Inferior parietal cortex (tissue), 1 donor: ENCODE measurements around the gene SREK1IP1.
A peak's percentile ranks its signal among the peaks of the same experiment; 100 is the strongest.

Experiments
- DNase-seq: peaks from one replicate; pipeline ENCODE4 v3.0.0-alpha.2; 2016; ENCODE audit errors: extremely low spot score

SREK1IP1 gene

GRCh38 chr5:64768358-64769312 is at the start of gene SREK1IP1, which contains the start of gene CWC27:
Gene SREK1IP1, minus strand, starts transcription at chr5:64768691. Its CDS starts 174 bp downstream, at chr5:64768517.
Gene CWC27, plus strand, starts transcription at chr5:64768930. Its CDS starts 217 bp downstream, at chr5:64769147.
- DNase-seq = peak; percentile 97

- no peak for DNase-seq
Measured at GRCh38 chr5:64818245-64818644, 49.8 kb upstream of the SREK1IP1 start.

DNA sequence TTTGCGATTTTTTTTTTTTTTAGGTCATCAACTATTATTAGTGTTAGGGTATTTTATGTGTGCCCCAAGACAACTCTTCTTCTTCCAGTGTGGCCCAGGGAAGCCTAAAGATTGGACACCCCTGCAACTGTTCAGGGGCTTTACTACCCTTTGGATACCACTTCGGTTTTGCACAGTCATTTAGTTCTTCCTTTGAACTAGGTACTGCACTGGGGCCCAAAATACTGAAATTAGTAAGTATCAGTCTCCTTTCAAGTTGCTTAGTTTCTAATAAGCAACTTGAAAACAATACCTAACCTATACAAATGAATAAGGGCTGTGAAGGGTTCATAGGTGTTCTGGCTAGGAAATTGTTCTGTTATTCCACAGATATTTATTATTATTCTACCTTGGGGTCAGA is 45.6 kb upstream of the SREK1IP1 start:
- no peak for DNase-seq

GRCh38 chr5:64811050-64811640 is 42.7 kb upstream of the SREK1IP1 start:
- DNase-seq = peak; percentile 70

- DNase-seq = no peak
Measured at GRCh38 chr5:64807520-64807919, 39.0 kb upstream of the SREK1IP1 start.

DNA sequence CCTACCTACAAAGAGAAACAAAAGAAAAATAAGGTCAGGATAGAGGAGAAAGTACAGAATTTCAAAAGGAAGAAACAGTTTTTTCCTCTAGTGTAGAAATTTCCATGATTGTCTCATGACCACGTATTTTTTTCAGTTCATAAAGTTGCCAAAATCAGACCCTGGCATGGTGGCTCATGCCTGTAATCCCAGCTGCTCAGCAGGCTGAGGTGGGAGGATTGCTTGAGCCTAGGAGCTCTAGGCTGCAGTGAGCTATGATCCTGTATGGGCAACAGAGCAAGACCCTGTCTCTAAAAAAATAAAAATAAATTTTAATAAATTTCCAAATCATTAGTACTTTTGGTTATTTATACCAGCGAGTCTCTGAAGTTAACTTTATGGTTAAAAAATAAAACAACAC is 38.0 kb upstream of the SREK1IP1 start:
- no peak for DNase-seq

DNA sequence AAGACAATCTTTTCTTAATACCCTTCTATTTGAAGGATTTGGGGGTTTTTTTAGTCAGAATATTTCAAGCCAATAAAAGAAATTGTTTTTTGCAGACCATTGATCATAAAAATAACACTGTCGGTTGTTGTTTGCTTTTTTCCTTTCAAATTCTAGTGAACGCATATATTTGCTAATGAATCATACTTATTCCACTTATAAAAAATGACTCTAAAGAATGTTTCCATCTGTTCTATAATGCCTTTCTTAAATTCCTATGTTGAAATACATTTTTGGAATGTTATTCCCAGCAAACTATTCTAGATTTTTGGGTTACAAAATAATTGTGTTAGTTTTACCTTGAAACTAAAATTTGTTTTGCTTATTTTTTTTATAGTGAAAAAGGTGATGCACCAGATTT is 32.4 kb upstream of the SREK1IP1 start:
- no peak for DNase-seq

DNA sequence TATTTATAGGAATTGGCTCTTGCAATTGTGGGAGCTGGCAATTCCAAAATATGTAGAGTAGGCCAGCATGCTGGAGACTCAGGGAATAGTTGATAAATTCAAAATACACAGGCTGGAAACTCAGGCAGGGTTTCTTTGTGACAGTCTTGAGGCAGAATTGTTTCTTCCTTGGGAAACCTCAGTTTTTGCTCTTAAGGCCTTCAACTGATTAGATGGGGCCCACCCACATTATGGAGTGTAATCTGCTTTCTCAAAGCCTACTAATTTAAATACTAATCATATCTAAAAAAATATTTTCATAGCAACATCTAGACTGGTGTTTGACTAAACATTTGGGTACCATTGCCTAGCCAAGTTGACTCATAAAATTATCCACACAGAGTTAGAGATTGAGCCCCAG is 27.8 kb upstream of the SREK1IP1 start:
- no peak for DNase-seq

DNA sequence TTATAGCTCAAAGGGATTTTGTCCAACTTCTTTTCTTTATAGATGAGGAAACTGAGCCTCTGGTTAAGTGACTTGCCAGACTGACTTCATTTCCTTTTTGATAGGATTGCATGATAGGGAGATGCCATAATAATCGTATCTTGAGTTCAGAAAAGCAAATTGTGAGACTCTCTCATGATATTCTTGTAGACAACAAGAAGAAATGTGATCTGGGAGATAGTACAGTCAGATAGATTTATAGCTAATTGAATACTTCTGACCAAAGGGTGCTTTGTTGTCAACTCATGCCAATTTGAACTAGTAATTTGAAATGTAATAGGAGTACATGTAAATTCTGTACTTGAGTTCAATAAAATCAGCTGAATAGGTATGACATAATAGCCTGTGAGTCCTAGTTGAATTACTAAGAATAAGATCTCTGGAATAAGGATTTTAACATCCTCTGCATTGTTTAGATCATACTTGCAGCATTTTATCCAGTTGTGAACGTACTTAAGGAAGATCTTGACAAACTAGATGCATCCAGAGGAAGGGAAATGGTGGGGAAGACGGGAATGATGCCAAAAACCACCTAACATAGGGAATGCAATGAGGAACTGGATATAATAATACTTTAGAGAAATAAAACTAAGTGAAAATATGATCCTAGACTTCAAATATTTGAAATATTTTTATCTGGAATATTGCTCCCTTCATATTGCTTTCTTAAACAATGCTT is 25.7 kb upstream of the SREK1IP1 start:
- DNase-seq = no peak

GRCh38 chr5:64792469-64792868 is 24.0 kb upstream of the SREK1IP1 start:
- no peak for DNase-seq

DNA sequence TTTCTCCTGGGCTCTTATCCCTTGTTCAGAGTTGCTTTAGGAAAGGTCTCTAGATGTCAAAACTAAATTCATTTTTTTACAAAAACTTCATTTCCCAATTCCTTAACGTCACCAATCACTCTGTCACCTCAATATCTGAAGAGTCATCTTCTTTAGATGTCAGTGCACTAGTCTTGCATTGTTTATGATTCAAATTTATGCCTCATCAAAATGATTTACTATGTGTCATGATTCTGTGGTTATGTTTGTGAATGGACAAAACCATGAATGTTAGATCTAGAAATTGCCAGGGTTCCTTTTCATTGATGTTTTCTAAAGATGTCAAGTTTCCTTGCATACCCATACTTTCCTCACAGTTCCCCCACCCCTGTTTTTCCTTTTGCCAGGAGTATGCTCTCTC is 21.7 kb upstream of the SREK1IP1 start:
- DNase-seq = no peak

DNA sequence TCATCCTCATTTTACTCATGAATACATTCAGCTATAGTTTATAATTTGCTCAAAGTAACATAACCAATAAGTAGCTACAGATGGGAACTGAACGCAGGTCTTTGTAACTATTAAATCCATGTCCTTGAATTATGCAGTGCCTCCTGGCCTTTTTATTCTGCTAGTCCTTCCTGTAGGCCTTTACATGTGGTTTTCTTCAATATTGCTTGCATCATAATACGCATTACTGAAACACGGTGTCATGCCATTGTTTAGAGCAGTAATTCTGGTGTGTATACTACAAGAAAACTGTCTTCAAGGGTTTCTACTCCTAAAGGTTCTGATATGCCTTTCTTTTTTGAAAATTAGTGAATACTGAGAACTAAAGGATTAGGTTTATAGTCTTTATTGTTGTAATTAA is 21.0 kb upstream of the SREK1IP1 start:
- no peak for DNase-seq

- no peak for DNase-seq
Measured at GRCh38 chr5:64788156-64788555, 19.7 kb upstream of the SREK1IP1 start.

DNA sequence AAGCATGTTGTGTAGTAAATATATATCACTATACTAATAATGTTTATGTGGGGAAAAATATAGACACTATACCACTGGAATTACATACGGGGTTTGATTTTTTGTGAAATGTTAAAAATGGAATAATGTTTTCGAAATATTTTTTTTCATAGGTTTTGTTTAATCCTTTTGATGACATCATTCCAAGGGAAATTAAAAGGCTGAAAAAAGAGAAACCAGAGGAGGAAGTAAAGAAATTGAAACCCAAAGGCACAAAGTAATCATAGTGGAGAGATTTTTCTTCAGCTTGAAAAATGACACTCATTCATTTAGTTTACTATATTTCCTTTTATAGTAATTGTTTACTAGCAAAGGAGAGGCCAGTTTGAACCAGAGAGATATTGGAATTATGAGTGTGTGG is 17.9 kb upstream of the SREK1IP1 start:
- no peak for DNase-seq

DNA sequence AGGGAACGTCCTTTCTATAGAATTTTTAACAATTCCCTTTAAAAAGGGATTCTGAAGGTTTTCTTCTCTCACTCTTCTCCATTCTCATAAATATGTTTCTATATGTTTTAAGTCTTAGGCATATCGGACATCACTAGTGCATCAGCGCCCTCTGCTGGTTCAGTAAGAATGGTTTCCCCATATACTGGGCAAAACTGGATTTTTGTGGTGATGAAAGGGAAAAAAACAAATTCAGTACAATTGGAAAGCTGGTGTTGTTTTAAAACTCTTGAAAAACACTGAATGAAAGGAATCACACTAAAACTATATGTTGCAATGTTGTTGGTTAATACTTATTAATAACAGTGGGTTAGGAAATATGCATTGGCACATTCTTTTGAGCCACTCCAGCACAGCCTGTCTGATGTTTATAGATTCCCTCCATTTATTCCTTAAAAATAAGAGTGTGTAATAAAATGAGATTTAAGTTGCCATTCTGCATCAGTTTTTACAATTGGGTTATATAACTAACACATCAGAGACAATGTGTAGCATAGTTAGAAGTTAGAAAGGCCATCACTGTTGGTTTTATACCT is 16.0 kb upstream of the SREK1IP1 start:
- peak; percentile 91 for DNase-seq

DNA sequence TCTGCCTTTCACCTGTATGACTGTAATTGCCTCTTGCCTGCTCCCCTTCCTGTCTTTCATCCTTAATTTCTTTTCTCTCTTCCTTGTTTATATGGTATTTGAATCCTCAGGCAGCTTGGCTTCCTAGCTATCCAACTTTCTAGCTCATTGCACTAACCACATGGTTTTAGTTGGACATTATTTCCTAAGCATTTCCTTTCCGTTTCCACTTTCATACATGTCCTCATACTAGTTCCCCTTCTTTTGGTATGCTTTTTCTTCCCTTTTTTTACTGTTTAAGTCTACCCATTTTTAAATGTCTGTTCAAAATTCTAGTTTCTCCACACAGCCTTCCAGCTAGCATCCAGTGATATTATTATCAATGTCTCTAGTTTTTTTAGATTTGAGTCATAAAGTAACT is 6.8 kb upstream of the SREK1IP1 start:
- DNase-seq = no peak

- no peak for DNase-seq
Measured at GRCh38 chr5:64773533-64773932, 5.0 kb upstream of the SREK1IP1 start.

DNA sequence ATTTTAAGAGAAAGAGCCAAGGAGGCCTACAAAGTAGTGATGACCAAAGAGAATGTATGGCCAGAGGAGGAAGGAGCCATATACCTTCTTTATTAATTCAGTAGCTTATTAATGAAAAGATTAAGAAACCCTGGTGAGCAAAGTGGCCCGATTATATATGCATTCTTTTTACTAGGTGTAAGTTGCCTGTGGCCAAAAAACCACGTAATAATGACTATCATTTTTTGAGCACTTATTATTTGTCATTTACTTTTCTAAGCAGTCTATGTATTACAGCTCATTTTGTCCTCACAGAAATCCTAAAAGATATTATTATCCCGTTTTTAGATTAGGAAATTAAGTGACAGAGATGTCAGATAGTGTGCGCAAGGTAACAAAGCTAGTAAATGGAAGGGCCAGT is 3.2 kb upstream of the SREK1IP1 start:
- no peak for DNase-seq

- DNase-seq = no peak
Measured at GRCh38 chr5:64769855-64770254, 1.4 kb upstream of the SREK1IP1 start.

GRCh38 chr5:64767959-64768357 is 533 bp downstream of the SREK1IP1 start:
- no peak for DNase-seq

DNA sequence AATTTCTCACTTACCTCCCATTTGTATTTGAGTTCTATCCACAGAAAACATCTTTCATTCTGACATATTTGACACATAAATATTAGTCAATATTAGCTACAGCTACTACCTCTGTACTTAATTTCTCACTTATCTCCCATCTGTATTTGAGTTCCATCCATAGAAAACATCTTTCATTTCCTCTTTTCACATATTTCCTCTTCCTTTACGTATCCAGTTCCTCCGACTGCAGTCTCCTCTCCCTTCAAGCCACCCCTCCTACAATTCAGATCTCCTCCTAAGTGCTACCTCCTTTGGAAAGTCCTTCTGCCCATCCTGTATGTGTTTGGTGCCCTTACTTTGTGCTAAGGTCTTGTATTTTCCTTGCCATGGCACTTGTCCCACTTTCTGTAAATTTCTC is 1.6 kb downstream of the SREK1IP1 start:
- no peak for DNase-seq
